Pancreas (tissue), 10 donors: ENCODE data around the gene ZAP70. TPM values are rescaled to one million over a fixed set of nuclear protein-coding genes. Genes with fewer than 3 reads are reported as not detected.

ENCODE experiments used
- ATAC-seq, 4 donors: fragments of 200-7000 bp; cut with Tn5 transposase; one replicate each; pipeline versions ENCODE4 v1.8.0 to v1.9.1; 2020; ENCODE audit warnings: mild to moderate bottlenecking in 4 of 4, moderate library complexity in 4 of 4
- DNase-seq, 6 donors: peaks; one replicate each; pipeline ENCODE4 v3.0.0-alpha.2; 2020
- FAIRE-seq: peaks from 2 replicates; lab custom pipeline; 2012; peaks lifted over from hg19 to GRCh38; lab: Jason Lieb, UNC
- H3K27ac ChIP-seq, 4 donors: fragments of 200-600 bp; sonication (generic); 1 replicate in 3 of 4; 2 replicates in 1 of 4; pipeline versions ENCODE4 v1.5.0 to v1.8.0; 2020
- H3K27me3 ChIP-seq, 4 donors: fragments of 200-600 bp; one replicate each; pipeline ENCODE4 v1.8.0; 2021
- H3K36me3 ChIP-seq, 3 donors: fragments of 200-600 bp; sonication (generic) in 1 of 3; one replicate each; pipeline versions ENCODE4 v1.5.0 to v1.8.0; 2020 to 2021
- H3K4me1 ChIP-seq, 3 donors: fragments of 200-600 bp; one replicate each; pipeline ENCODE4 v1.8.0; 2021
- H3K4me3 ChIP-seq, 4 donors: fragments of 200-600 bp; sonication (generic) in 2 of 4; one replicate each; pipeline versions ENCODE4 v1.5.0 to v1.8.0; 2020 to 2021
- H3K9me3 ChIP-seq, 4 donors: fragments of 200-600 bp; one replicate each; pipeline ENCODE4 v1.8.0; 2021
- WGBS, 2 donors: extraction: QIAGEN DNeasy Blood & Tissue Kit; methylation state at CpG; one replicate each; pipeline ENCODE4 v1.1.7; 2013; 5-methylcytosine and 5-hydroxymethylcytosine counted together
- intact Hi-C, 3 donors: fragments of 100-400 bp; cut with DNase I; formaldehyde crosslinking; loops; one replicate each; pipeline versions ENCODE4 v1.11.1 to v1.14.2; 2022
- polyA plus RNA-seq, 2 donors: library from polyadenylated mRNA; stranded (reverse); fragments of 200-250 nt; gene quantifications; one replicate each; pipeline ENCODE4 v1.2.3, GENCODE V29; 2013
- total RNA-seq, 6 donors: library from RNA; stranded (reverse); fragmentation: NEBNext Ultra II Directional in 4 of 6; extraction: Animal tissue kit (Norgen Biotek cat#: 25700) in 4 of 6; gene quantifications; one replicate each; pipeline versions ENCODE4 v1.2.1 to v1.2.4, GENCODE V29; 2021 to 2023
- TF ChIP-seq, protein P1 (sequence below), 4 donors: fragments of 200-600 bp; sonication (generic) in 3 of 4; IDR thresholded peaks; one replicate each; pipeline versions ENCODE4 v1.5.0 to v1.8.0; 2021; ENCODE audit warnings: antibody characterized with exemption in 4 of 4
- donor health status: healthy with polysubstance abuse.
- donor health status: DM: no; HTN: no; CAD: no; lungs with moderate emphysema.
- donor health status: DM: no; HTN: no; CAD: no.
- donor health status: control.
- donor health status: control.
- donor health status: Bipolar disorder and iron deficiency.
- donor health status: DM: yes; HTN: yes; CAD: no.
- donor health status: DM: no; HTN: no; CAD: no.
- donor health status: DM: no; HTN: no; CAD: no.
- donor health status: DM: yes; HTN: yes; CAD: no.

ZAP70 gene
- total and polyA plus RNA-seq, 8 donors, result 0.42 to 2.6 (median 1.3) TPM

DNA sequence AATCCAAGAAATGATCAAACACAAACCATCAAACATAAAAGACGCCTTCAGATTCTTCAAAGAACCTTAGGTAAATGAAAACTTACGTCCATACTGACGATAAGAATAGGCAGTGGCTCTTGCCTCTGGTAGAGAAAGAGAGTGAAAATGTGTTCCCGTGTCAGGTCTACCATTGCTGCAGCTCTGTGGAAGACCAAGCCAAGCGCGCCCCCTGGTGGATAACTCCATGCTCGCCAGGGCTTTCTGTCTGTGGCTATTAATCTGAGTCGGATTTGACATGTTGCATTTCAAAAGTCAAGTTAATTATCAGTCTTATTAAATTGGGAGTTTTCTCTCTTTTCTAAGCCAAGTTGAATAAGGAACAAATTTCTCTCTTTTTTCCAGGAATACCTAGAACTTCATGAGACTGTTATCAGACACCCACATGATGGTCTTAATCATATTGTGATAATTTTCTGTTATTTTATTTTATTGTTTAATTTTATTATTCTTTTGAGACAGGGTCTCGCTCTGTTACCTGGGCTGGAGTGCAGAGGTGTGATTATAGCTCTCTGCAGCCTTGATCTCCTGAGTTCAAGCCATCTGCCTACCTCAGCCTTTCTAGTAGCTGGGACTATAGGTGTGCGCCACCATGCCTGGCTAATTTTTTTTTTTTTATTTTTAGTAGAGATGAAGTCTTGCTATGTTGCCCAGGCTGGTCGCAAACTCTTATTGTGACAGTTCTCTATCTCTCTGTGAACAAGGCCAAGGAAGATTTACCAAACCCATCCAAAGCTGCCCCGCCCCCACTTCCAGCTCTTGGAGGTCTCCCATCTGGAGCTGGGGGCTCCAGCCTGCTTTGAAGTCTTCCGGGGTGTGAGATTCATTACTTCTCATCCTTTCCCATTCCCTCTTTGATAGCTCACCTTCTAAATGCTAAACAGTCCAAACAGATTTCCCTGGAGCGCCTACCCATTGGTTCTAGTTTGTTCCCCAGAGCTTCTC, 15.8 kb upstream of the ZAP70 start:
- Histone ChIP-seq H3K27ac (no peak overlapping the region), H3K9me3 (no peaks in the 10 kb centered on the region), H3K4me1 (peaks cover 0 to 4% (median 0%) of the 10 kb centered on the region in 3 donors), H3K27me3 (no peaks in the 10 kb centered on the region), H3K4me3 (no peak overlapping the region), H3K36me3 (no peaks in the 10 kb centered on the region)
- ATAC-seq, result peak; percentile 94 to 99 (median 97)
- TF ChIP-seq, protein P1, sequence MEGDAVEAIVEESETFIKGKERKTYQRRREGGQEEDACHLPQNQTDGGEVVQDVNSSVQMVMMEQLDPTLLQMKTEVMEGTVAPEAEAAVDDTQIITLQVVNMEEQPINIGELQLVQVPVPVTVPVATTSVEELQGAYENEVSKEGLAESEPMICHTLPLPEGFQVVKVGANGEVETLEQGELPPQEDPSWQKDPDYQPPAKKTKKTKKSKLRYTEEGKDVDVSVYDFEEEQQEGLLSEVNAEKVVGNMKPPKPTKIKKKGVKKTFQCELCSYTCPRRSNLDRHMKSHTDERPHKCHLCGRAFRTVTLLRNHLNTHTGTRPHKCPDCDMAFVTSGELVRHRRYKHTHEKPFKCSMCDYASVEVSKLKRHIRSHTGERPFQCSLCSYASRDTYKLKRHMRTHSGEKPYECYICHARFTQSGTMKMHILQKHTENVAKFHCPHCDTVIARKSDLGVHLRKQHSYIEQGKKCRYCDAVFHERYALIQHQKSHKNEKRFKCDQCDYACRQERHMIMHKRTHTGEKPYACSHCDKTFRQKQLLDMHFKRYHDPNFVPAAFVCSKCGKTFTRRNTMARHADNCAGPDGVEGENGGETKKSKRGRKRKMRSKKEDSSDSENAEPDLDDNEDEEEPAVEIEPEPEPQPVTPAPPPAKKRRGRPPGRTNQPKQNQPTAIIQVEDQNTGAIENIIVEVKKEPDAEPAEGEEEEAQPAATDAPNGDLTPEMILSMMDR (IDR thresholded peaks at IDR 0.05), result peak; percentile 79 to 92 (median 89)
- FAIRE-seq, result peak; percentile 88
- 24% methylated on average over 14 of the region's 14 CpGs for WGBS, 2 donors
- DNase-seq, result peak; percentile 77 to 99 (median 88)
- intact Hi-C loops, result loop anchor here (10.0 kb wide), 1 partner anchor 103 kb away; no protein-coding TSS in a partner anchor

DNA sequence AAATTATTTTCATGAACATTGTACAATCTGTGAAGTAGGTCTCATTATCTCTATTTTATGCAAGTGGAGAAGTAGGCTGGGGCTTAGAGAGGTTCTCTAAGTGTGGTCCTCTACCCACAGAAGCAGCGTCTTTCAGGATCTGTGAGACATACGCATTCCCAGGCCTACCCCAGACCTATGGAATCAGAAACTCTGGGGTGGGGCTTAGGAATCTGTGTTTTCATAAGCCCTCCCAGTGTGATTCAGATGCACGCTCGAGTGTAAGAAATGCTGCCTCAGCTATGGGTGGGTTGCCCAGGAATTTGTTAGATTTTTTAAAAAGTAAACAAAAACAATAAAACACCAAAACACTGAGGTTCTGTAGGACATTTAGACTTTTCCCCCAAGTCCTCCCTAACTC, 14.8 kb upstream of the ZAP70 start:
- H3K27ac ChIP-seq, result no peak overlapping the region
- intact Hi-C loops, result loop anchor here (10.0 kb wide), 1 partner anchor 104 kb away; no protein-coding TSS in a partner anchor
- H3K9me3 ChIP-seq, result no peaks in the 10 kb centered on the region
- H3K27me3 ChIP-seq, result no peaks in the 10 kb centered on the region
- DNase-seq (no peak), FAIRE-seq (no peak), ATAC-seq (no peak)
- 79 to 83% methylated on average over 4 of the region's 4 CpGs for WGBS, 2 donors
- H3K4me3 ChIP-seq, result no peak overlapping the region
- H3K36me3 ChIP-seq, result no peaks in the 10 kb centered on the region
- peaks cover 0 to 4% (median 0%) of the 10 kb centered on the region in 3 donors for H3K4me1 ChIP-seq
- TF ChIP-seq, protein P1 (IDR thresholded peaks at IDR 0.05), result no peak

DNA sequence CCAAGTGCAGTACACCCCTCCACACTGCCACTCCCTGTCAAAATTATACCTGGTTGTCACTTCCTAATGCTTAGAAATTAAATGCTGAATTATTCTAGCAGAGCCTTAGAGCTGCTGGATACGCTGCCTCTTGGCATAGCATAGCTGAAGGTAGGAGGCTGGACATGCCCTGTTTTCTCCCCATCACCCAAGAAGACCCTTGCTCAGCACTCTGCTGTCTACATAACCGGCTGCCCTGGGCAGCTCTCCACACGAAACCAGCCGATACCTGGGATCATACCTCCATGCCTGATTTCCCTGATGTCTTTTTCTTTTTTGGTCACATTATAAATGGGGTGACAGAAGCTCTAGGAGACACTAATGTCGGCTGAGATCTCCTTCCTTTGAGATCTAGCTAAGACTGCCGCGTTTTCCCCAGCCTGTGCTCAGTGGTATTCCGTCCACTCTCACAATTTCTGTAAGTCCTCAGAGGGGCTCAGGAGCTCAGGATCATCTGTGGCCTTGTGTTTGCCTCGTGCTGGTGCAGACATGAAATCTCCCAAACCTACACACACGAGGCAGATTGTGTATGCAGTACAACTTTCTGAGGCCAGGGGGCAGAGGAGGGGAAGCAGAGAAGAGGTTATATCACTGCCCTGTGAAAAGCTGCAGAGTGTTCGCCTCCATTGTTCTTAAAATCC, 13.5 kb upstream of the ZAP70 start:
- Histone ChIP-seq H3K9me3 (no peaks in the 10 kb centered on the region), H3K27me3 (no peaks in the 10 kb centered on the region), H3K27ac (no peak overlapping the region), H3K4me1 (peaks cover 0 to 4% (median 0%) of the 10 kb centered on the region in 3 donors), H3K36me3 (no peaks in the 10 kb centered on the region), H3K4me3 (no peak overlapping the region)
- peak; percentile 65 to 86 (median 84) for ATAC-seq
- 47 to 49% methylated on average over 11 of the region's 11 CpGs for WGBS, 2 donors
- FAIRE-seq, result no peak
- TF ChIP-seq, protein P1 (IDR thresholded peaks at IDR 0.05), result peak in 2 of 4 donors; percentile 35 to 43
- intact Hi-C loops, result loop anchor here (10.0 kb wide), 2 partner anchors 105 to 1635 kb away; no protein-coding TSS in a partner anchor
- peak in 3 of 6 donors; percentile 25 to 66 (median 64) for DNase-seq

DNA sequence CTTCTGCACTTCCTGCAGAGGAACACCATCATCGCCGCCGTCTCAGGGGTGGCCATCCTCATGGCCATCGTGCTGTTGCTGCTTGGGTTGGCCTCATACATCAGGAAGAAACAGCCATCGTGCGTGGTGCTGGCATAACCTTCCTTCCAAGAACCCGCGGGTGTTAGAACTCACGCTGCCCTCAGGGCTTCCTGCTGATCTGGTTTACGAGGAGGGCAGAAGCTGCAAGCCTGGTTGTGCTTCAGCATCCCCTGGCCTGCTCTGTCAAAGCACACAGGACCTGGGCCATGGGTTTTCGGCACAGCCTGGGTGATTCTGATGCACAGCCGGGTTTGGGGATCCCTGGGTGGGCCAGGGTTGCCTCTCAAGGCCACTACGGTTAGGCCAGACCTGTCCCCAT, 12.2 kb upstream of the ZAP70 start:
- 74 to 87% methylated on average over 13 of the region's 13 CpGs for whole genome bisulfite sequencing, 2 donors
- no peak overlapping the region for H3K4me3 ChIP-seq
- H3K9me3 ChIP-seq, result no peaks in the 10 kb centered on the region
- intact Hi-C loops, result loop anchor here in 1 of 3 donors (10.0 kb wide), 1 partner anchor 1636 kb away; no protein-coding TSS in a partner anchor
- no peaks in the 10 kb centered on the region for H3K36me3 ChIP-seq
- no peak overlapping the region for H3K27ac ChIP-seq
- H3K4me1 ChIP-seq, result peaks cover 0 to 4% (median 0%) of the 10 kb centered on the region in 3 donors
- no peak for ATAC-seq
- peak in 1 of 6 donors; percentile 24 for DNase-seq
- TF ChIP-seq, protein P1 (IDR thresholded peaks at IDR 0.05), result no peak
- H3K27me3 ChIP-seq, result no peaks in the 10 kb centered on the region
- no peak for FAIRE-seq
